SK-N-SH (cell line): Measurements from ENCODE around the gene USP19. TPM values are rescaled to one million over a fixed set of nuclear protein-coding genes. Genes with fewer than 3 reads are reported as not detected.

Experiments used
- CTCF ChIA-PET: fragments of 300-600, 350-600 bp; formaldehyde crosslinking; extraction: SDS; loops from one replicate; lab custom pipeline; 2021; lab: Yijun Ruan, JAX
- POLR2A ChIA-PET: fragments of 350-600 bp; sonication (Branson Sonifier 250); formaldehyde crosslinking; extraction: SDS; loops from one replicate; lab custom pipeline; 2020; ENCODE audit warnings: antibody characterized with exemption, inconsistent platforms; lab: Yijun Ruan, JAX
- DNase-seq: peaks from one replicate; pipeline ENCODE4 v3.0.0; 2012
- H2AFZ ChIP-seq: fragments of 200-600 bp; sonication (generic); 2 replicates; pipeline ENCODE4 v1.8.1; 2016; ENCODE audit warnings: antibody characterized with exemption, mild to moderate bottlenecking, low read depth
- H3F3A ChIP-seq: fragments of 200-600 bp; sonication (generic); replicated peaks from 2 replicates; pipeline ENCODE3; 2016; ENCODE audit warnings: antibody characterized with exemption, mild to moderate bottlenecking; ENCODE audit not compliant: insufficient read depth
- H3K27ac ChIP-seq, 2 experiments: fragments of 200-500 bp in 1 of 2; fragments of 200-600 bp in 1 of 2; sonication (Bioruptor generic) in 1 of 2; sonication (generic), shearing (Covaris generic) in 1 of 2; 2 replicates each; pipeline versions ENCODE4 v1.5.1 to v1.6.1; 2014 to 2016; ENCODE audit warnings: low read depth in 2 of 2, inconsistent platforms in 1 of 2, low read length in 1 of 2, mild to moderate bottlenecking in 1 of 2, mixed read lengths in 1 of 2
- H3K27me3 ChIP-seq: fragments of 200-600 bp; sonication (generic), shearing (Covaris generic); 2 replicates; pipeline ENCODE4 v1.6.1; 2016; ENCODE audit warnings: mixed run types; ENCODE audit not compliant: insufficient read depth
- H3K36me3 ChIP-seq, 2 experiments: fragments of 200-500 bp in 1 of 2; fragments of 200-600 bp in 1 of 2; sonication (Bioruptor generic) in 1 of 2; sonication (generic) in 1 of 2; replicated peaks in 1 of 2; 2 replicates each; pipeline versions ENCODE3 to v1.5.1; 2014 to 2016; ENCODE audit warnings: low read length in 1 of 2, mild to moderate bottlenecking in 1 of 2; ENCODE audit not compliant: insufficient read depth in 2 of 2, control insufficient read depth in 1 of 2
- H3K4me1 ChIP-seq, 2 experiments: fragments of 200-500 bp in 1 of 2; fragments of 200-600 bp in 1 of 2; sonication (Bioruptor generic) in 1 of 2; sonication (generic), shearing (Covaris generic) in 1 of 2; 2 replicates each; pipeline versions ENCODE4 v1.5.1 to v1.6.1; 2014 to 2016; ENCODE audit warnings: low read depth in 1 of 2, low read length in 1 of 2, mixed run types in 1 of 2; ENCODE audit not compliant: insufficient read depth in 2 of 2, control insufficient read depth in 1 of 2
- H3K4me2 ChIP-seq: fragments of 200-600 bp; sonication (generic), shearing (Covaris generic); 2 replicates; pipeline ENCODE4 v1.6.1; 2017; ENCODE audit warnings: mixed run types
- H3K4me3 ChIP-seq, 2 experiments: fragments of 200-500 bp in 1 of 2; fragments of 200-600 bp in 1 of 2; sonication (Bioruptor generic) in 1 of 2; sonication (generic), shearing (Covaris generic) in 1 of 2; 2 replicates each; pipeline versions ENCODE4 v1.5.1 to v1.8.1; 2014 to 2016; ENCODE audit warnings: low read depth in 2 of 2, inconsistent platforms in 1 of 2, low read length in 1 of 2, mild to moderate bottlenecking in 1 of 2, mixed read lengths in 1 of 2, moderate library complexity in 1 of 2
- H3K79me2 ChIP-seq: fragments of 200-600 bp; sonication (generic); 2 replicates; pipeline ENCODE4 v1.8.1; 2017; ENCODE audit warnings: mild to moderate bottlenecking; ENCODE audit not compliant: insufficient read depth
- H3K9ac ChIP-seq: fragments of 200-600 bp; sonication (generic); 2 replicates; pipeline ENCODE4 v1.6.1; 2017; ENCODE audit warnings: mixed run types
- H3K9me2 ChIP-seq: fragments of 200-600 bp; sonication (generic); 2 replicates; pipeline ENCODE4 v1.6.1; 2017; ENCODE audit warnings: mixed run types
- H3K9me3 ChIP-seq: fragments of 200-600 bp; sonication (generic); 2 replicates; pipeline ENCODE4 v1.6.1; 2017; ENCODE audit warnings: mixed run types, mild to moderate bottlenecking, moderate library complexity
- H4K20me1 ChIP-seq: fragments of 200-600 bp; sonication (generic); 2 replicates; pipeline ENCODE4 v1.6.1; 2017; ENCODE audit warnings: mild to moderate bottlenecking, mixed run types; ENCODE audit not compliant: insufficient read depth
- CHD2 ChIP-seq: fragments of 150-350 bp; IDR thresholded peaks from 2 replicates; pipeline ENCODE4 v1.6.1; 2018; ENCODE audit warnings: low read length; ENCODE audit not compliant: partially characterized antibody
- ELF1 ChIP-seq: IDR thresholded peaks from 2 replicates; pipeline ENCODE4 v1.4.0; 2012
- EP300 ChIP-seq, 2 experiments: IDR thresholded peaks; 2 replicates each; pipeline versions ENCODE4 v1.4.0 to v1.6.1; 2012; ENCODE audit warnings: borderline replicate concordance in 1 of 2, low read depth in 1 of 2, low read length in 1 of 2
- GABPA ChIP-seq: IDR thresholded peaks from 2 replicates; pipeline ENCODE4 v1.4.0; 2012; ENCODE audit warnings: low read depth, mild to moderate bottlenecking
- GATA2 ChIP-seq: sonication (generic); formaldehyde crosslinking; IDR thresholded peaks from 2 replicates; pipeline ENCODE4 v1.5.0; 2020; ENCODE audit warnings: mild to moderate bottlenecking, missing genetic modification reagents
- MAX ChIP-seq: IDR thresholded peaks from 2 replicates; pipeline ENCODE4 v1.4.0; 2012; ENCODE audit warnings: low read depth
- MXI1 ChIP-seq: IDR thresholded peaks from 2 replicates; pipeline ENCODE4 v1.6.1; 2012; ENCODE audit warnings: mild to moderate bottlenecking, low read depth, low read length, improper control_type of control experiment
- NRF1 ChIP-seq: IDR thresholded peaks from 2 replicates; pipeline ENCODE4 v1.6.1; 2012; ENCODE audit warnings: low read depth, mild to moderate bottlenecking, low read length
- PBX3 ChIP-seq: IDR thresholded peaks from 2 replicates; pipeline ENCODE4; 2012
- POLR2AphosphoS5 ChIP-seq: IDR thresholded peaks from 2 replicates; pipeline ENCODE4 v1.6.1; 2012; ENCODE audit warnings: low read depth, low read length
- RAD21 ChIP-seq: IDR thresholded peaks from 2 replicates; pipeline ENCODE4 v1.6.1; 2012; ENCODE audit warnings: mild to moderate bottlenecking, low read length
- RFX5 ChIP-seq: IDR thresholded peaks from 2 replicates; pipeline ENCODE4 v1.6.1; 2012; ENCODE audit warnings: mild to moderate bottlenecking, improper control_type of control experiment, low read length
- SIN3A ChIP-seq: IDR thresholded peaks from 2 replicates; pipeline ENCODE4 v1.6.1; 2012; ENCODE audit warnings: low read depth, mild to moderate bottlenecking, low read length, moderate library complexity, borderline replicate concordance
- TAF1 ChIP-seq: IDR thresholded peaks from 2 replicates; pipeline ENCODE4 v1.6.1; 2012; ENCODE audit warnings: low read depth, mild to moderate bottlenecking, low read length, moderate library complexity, borderline replicate concordance
- TCF12 ChIP-seq: IDR thresholded peaks from 2 replicates; pipeline ENCODE4 v1.4.0; 2012
- TEAD4 ChIP-seq: IDR thresholded peaks from 2 replicates; pipeline ENCODE4 v1.4.0; 2012; ENCODE audit warnings: mild to moderate bottlenecking, borderline replicate concordance; ENCODE audit not compliant: insufficient read depth
- USF1 ChIP-seq: IDR thresholded peaks from 2 replicates; pipeline ENCODE4 v1.4.0; 2012; ENCODE audit warnings: low read depth, borderline replicate concordance
- YY1 ChIP-seq: IDR thresholded peaks from 2 replicates; pipeline ENCODE4 v1.4.0; 2012; ENCODE audit warnings: low read depth, mild to moderate bottlenecking
- WGBS: methylation state at CpG from one replicate; pipeline ENCODE4 v1.1.6; 2017; ENCODE audit warnings: low lambda C conversion rate; 5-methylcytosine and 5-hydroxymethylcytosine counted together
- polyA plus RNA-seq, 3 experiments: library from polyadenylated mRNA; depleted of rRNA; stranded (reverse); fragments of >200 nt; gene quantifications; 2 replicates each; pipeline ENCODE4 v1.2.3, GENCODE V29; 2012
- TF ChIP-seq, protein P1 (sequence below): fragments of 150-350 bp; IDR thresholded peaks from 2 replicates; pipeline ENCODE4 v1.6.1; 2016; ENCODE audit warnings: mild to moderate bottlenecking, low read depth, low read length
- TF ChIP-seq, protein P2 (sequence below): IDR thresholded peaks from 2 replicates; pipeline ENCODE4 v1.6.1; 2012; ENCODE audit warnings: mild to moderate bottlenecking, low read depth, low read length, moderate library complexity

USP19 gene
- polyA plus RNA-seq, 1 of the 3 experiments (the other 2 are of a cell fraction) = 75.6 TPM

GRCh38 chr3:49104427-49105291 lies 16.0 kb downstream of the USP19 start, which contains the start of gene QARS1:
TSS of gene QARS1 (minus strand) at chr3:49104757. CDS start at chr3:49104733, 24 bp downstream.
- Histone ChIP-seq H3K4me3 (peak within 1 kb of the TSS; percentile 87 to 99), H3K4me2 (peak within 1 kb of the TSS; percentile 99), H3K79me2 (peaks cover 34% of the 10 kb centered on the region), H3K9me2 (no peaks in the 10 kb centered on the region), H3K27ac (peak within 1 kb of the TSS; percentile 80 to 93), H3K36me3 (peaks cover 17 to 46% of the 10 kb centered on the region in 2 experiments), H3K9ac (peak within 1 kb of the TSS; percentile 96), H3K4me1 (peaks cover 6 to 18% of the 10 kb centered on the region in 2 experiments; a peak in 2 of 4 replicates), H4K20me1 (no peaks in the 10 kb centered on the region), H3F3A (no peaks in the 10 kb centered on the region), H3K9me3 (no peaks in the 10 kb centered on the region), H3K27me3 (no peaks in the 10 kb centered on the region), H2AFZ (peak within 1 kb of the TSS; percentile 79)
- DNase-seq = peak; percentile 98
- WGBS = 2% methylated on average over 39 of the region's 50 CpGs
- TF ChIP-seq MAX = peak; percentile 57; the same call in 1 of the 2 replicates
- TF ChIP-seq TEAD4 = no peak
- TF ChIP-seq NRF1 = no peak
- no peak for TF ChIP-seq TCF12
- TF ChIP-seq USF1 = no peak
- TF ChIP-seq, protein P1, sequence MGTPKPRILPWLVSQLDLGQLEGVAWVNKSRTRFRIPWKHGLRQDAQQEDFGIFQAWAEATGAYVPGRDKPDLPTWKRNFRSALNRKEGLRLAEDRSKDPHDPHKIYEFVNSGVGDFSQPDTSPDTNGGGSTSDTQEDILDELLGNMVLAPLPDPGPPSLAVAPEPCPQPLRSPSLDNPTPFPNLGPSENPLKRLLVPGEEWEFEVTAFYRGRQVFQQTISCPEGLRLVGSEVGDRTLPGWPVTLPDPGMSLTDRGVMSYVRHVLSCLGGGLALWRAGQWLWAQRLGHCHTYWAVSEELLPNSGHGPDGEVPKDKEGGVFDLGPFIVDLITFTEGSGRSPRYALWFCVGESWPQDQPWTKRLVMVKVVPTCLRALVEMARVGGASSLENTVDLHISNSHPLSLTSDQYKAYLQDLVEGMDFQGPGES = peak; percentile 46
- TF ChIP-seq GATA2 (CRISPR knock-in tag) = no peak
- peak; percentile 71 for TF ChIP-seq ELF1
- peak; percentile 18; the same call in 1 of the 2 replicates for TF ChIP-seq SIN3A
- TF ChIP-seq MXI1 = peak; percentile 91
- TF ChIP-seq PBX3 = no peak
- peak; percentile 95 for TF ChIP-seq YY1
- TF ChIP-seq RAD21 = peak; percentile 11; the same call in 1 of the 2 replicates
- TF ChIP-seq TAF1 = peak; percentile 94; the same call in 1 of the 2 replicates
- TF ChIP-seq EP300 (IDR thresholded peaks at IDR 0.05; ENCODE audit: borderline replicate concordance in 1 of 2, low read depth in 1 of 2, low read length in 1 of 2) = peak in 1 of 2 experiments; percentile 6; a peak in 1 of 4 replicates
- peak; percentile 90 for TF ChIP-seq POLR2AphosphoS5
- TF ChIP-seq CHD2 = peak; percentile 79
- no peak for TF ChIP-seq RFX5
- TF ChIP-seq, protein P2, sequence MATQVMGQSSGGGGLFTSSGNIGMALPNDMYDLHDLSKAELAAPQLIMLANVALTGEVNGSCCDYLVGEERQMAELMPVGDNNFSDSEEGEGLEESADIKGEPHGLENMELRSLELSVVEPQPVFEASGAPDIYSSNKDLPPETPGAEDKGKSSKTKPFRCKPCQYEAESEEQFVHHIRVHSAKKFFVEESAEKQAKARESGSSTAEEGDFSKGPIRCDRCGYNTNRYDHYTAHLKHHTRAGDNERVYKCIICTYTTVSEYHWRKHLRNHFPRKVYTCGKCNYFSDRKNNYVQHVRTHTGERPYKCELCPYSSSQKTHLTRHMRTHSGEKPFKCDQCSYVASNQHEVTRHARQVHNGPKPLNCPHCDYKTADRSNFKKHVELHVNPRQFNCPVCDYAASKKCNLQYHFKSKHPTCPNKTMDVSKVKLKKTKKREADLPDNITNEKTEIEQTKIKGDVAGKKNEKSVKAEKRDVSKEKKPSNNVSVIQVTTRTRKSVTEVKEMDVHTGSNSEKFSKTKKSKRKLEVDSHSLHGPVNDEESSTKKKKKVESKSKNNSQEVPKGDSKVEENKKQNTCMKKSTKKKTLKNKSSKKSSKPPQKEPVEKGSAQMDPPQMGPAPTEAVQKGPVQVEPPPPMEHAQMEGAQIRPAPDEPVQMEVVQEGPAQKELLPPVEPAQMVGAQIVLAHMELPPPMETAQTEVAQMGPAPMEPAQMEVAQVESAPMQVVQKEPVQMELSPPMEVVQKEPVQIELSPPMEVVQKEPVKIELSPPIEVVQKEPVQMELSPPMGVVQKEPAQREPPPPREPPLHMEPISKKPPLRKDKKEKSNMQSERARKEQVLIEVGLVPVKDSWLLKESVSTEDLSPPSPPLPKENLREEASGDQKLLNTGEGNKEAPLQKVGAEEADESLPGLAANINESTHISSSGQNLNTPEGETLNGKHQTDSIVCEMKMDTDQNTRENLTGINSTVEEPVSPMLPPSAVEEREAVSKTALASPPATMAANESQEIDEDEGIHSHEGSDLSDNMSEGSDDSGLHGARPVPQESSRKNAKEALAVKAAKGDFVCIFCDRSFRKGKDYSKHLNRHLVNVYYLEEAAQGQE = peak; percentile 15; the same call in 1 of the 2 replicates
- TF ChIP-seq GABPA = peak; percentile 88
- POLR2A ChIA-PET = interaction anchor here (0.5 to 3.0 kb wide), 4 partner anchors 11 to 362 kb away, joined by 3 to 27 read pairs (median 8); partner anchors contain the start of genes QRICH1 and USP19
- CTCF ChIA-PET = interaction anchor here (0.8 to 1.7 kb wide), 3 partner anchors 10 to 324 kb away, joined by 4 to 7 read pairs (median 5); partner anchors contain the start of genes NICN1 and QRICH1
